Erythroblast (primary cell): ENCODE measurements around the gene HERC2.

Source experiments
- GATA1 ChIP-seq: IDR thresholded peaks from 2 replicates; pipeline ENCODE4 v1.6.1; 2011; ENCODE audit warnings: low read depth, mild to moderate bottlenecking, control low read depth, low read length, moderate library complexity
- POLR2A ChIP-seq: IDR thresholded peaks from 2 replicates; pipeline ENCODE4 v1.6.1; 2011; ENCODE audit warnings: mild to moderate bottlenecking, low read length

DNA sequence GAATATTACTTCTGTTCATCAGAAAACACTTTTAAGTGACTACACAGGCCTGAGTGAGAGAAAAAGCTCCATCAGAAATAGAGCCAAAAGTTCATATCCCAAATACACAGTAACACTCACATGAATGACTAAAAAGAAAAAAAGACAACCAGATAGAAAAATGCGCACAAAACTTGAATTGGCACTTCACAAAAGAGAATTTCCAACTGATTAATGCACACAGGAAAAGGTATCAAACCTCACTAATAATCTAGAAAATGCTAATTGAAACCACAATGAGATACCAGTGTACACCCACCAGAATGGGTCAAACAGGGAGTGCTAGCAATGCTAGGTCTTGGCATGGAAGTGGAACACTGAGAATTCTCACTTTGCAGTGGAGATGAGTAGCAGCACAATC is 78.6 kb downstream of the HERC2 start:
- TF ChIP-seq POLR2A (no peak), GATA1 (no peak)
